Measurements from ENCODE around the gene IGF1R. TPM values are rescaled to one million over a fixed set of nuclear protein-coding genes. Genes with fewer than 3 reads are reported as not detected.

The IGF1R gene
- total RNA-seq, 1 experiment from 2014 or later, result 0.56 TPM

DNA sequence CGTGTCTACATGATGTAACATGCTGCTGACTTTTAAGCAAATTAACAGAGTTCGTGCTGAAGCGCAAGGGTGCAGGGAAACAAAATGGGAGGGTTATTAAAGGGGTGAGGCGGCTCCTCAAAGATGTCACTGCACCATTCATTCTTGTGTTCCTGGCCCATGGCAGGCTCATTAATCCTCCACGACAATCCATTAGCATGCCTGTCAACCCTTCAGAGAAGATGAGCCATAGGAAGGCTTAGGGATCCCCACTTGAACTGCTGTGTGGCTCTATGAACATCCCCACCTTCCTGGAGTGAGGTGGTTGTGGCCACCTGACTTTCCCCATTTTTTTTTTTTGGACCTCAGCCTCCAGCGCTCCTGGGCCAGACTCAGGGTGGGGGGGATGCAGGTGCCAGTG, 45.8 kb downstream of the IGF1R start:
- no peak overlapping the region for H3K9ac ChIP-seq (ENCODE audit: low read length)
- H3K4me3 ChIP-seq (ENCODE audit: low read length), result no peak overlapping the region
- no peak overlapping the region for H2AFZ ChIP-seq (ENCODE audit: low read length)
- H3K79me2 ChIP-seq (ENCODE audit: low read length), result no peaks in the 10 kb centered on the region
- H4K20me1 ChIP-seq (ENCODE audit: insufficient read depth, low read depth, low read length), result no peaks in the 10 kb centered on the region
- no peaks in the 10 kb centered on the region for H3K27me3 ChIP-seq (ENCODE audit: low read length)
- no peak overlapping the region for H3K4me2 ChIP-seq (ENCODE audit: low read depth, low read length, poor library complexity, severe bottlenecking)
- no peaks in the 10 kb centered on the region for H3K36me3 ChIP-seq (ENCODE audit: insufficient read depth, low read length)
- no peak for DNase-seq
- no peak overlapping the region for H3K27ac ChIP-seq (ENCODE audit: low read length)
- H3K4me1 ChIP-seq (ENCODE audit: low read length), result no peaks in the 10 kb centered on the region
- no peaks in the 10 kb centered on the region for H3K9me3 ChIP-seq (ENCODE audit: low read length)
- H3K9me2 ChIP-seq (replicated peaks; ENCODE audit: insufficient read depth, low read length), result no peaks in the 10 kb centered on the region

GRCh38 chr15:98698792-98699191, 50.5 kb downstream of the IGF1R start:
- Histone ChIP-seq H3K4me1 (ENCODE audit: low read length) (no peaks in the 10 kb centered on the region), H3K79me2 (ENCODE audit: low read length) (no peaks in the 10 kb centered on the region), H3K4me3 (ENCODE audit: low read length) (no peak overlapping the region), H3K9ac (ENCODE audit: low read length) (no peak overlapping the region), H3K9me3 (ENCODE audit: low read length) (no peaks in the 10 kb centered on the region), H3K36me3 (ENCODE audit: insufficient read depth, low read length) (no peaks in the 10 kb centered on the region), H3K4me2 (ENCODE audit: low read depth, low read length, poor library complexity, severe bottlenecking) (no peak overlapping the region), H4K20me1 (ENCODE audit: insufficient read depth, low read depth, low read length) (no peaks in the 10 kb centered on the region), H3K9me2 (replicated peaks; ENCODE audit: insufficient read depth, low read length) (no peaks in the 10 kb centered on the region), H2AFZ (ENCODE audit: low read length) (no peak overlapping the region), H3K27me3 (ENCODE audit: low read length) (no peaks in the 10 kb centered on the region), H3K27ac (ENCODE audit: low read length) (no peak overlapping the region)
- DNase-seq, result no peak

GRCh38 chr15:98699591-98700424, 51.5 kb downstream of the IGF1R start:
- no peaks in the 10 kb centered on the region for H3K27me3 ChIP-seq (ENCODE audit: low read length)
- no peaks in the 10 kb centered on the region for H3K9me3 ChIP-seq (ENCODE audit: low read length)
- no peaks in the 10 kb centered on the region for H3K79me2 ChIP-seq (ENCODE audit: low read length)
- H3K4me2 ChIP-seq (ENCODE audit: low read depth, low read length, poor library complexity, severe bottlenecking), result no peak overlapping the region
- no peak for DNase-seq
- H3K9me2 ChIP-seq (replicated peaks; ENCODE audit: insufficient read depth, low read length), result no peaks in the 10 kb centered on the region
- no peaks in the 10 kb centered on the region for H3K4me1 ChIP-seq (ENCODE audit: low read length)
- no peaks in the 10 kb centered on the region for H4K20me1 ChIP-seq (ENCODE audit: insufficient read depth, low read depth, low read length)
- H3K27ac ChIP-seq (ENCODE audit: low read length), result no peak overlapping the region
- no peak overlapping the region for H3K4me3 ChIP-seq (ENCODE audit: low read length)
- no peak overlapping the region for H3K9ac ChIP-seq (ENCODE audit: low read length)
- no peaks in the 10 kb centered on the region for H3K36me3 ChIP-seq (ENCODE audit: insufficient read depth, low read length)
- no peak overlapping the region for H2AFZ ChIP-seq (ENCODE audit: low read length)

DNA sequence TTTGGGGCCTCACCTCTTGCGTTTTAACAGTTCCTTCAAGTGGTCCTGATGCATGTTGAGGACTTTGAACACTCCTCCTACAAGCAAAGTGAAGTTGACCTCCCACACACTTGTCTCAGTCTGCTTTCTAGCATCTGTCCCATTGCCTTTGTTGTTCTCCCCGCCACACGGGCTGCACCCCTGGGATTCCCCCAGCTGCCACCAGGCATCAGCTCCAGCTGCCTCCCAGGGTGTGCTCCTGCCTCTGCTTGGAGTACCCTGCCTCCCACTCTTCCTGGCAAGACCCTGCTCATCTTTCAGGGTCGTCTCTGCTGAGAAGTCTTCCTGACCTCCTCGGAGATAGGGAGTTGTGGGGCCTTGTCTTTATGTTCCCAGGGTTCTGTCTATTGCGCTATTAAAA, 52.2 kb downstream of the IGF1R start:
- Histone ChIP-seq H3K36me3 (ENCODE audit: insufficient read depth, low read length) (no peaks in the 10 kb centered on the region), H3K79me2 (ENCODE audit: low read length) (no peaks in the 10 kb centered on the region), H3K27ac (ENCODE audit: low read length) (no peak overlapping the region), H3K9me2 (replicated peaks; ENCODE audit: insufficient read depth, low read length) (no peaks in the 10 kb centered on the region), H3K4me1 (ENCODE audit: low read length) (no peaks in the 10 kb centered on the region), H3K9ac (ENCODE audit: low read length) (no peak overlapping the region), H3K9me3 (ENCODE audit: low read length) (no peaks in the 10 kb centered on the region), H4K20me1 (ENCODE audit: insufficient read depth, low read depth, low read length) (no peaks in the 10 kb centered on the region), H3K27me3 (ENCODE audit: low read length) (no peaks in the 10 kb centered on the region), H3K4me2 (ENCODE audit: low read depth, low read length, poor library complexity, severe bottlenecking) (no peak overlapping the region), H2AFZ (ENCODE audit: low read length) (no peak overlapping the region), H3K4me3 (ENCODE audit: low read length) (no peak overlapping the region)
- DNase-seq, result no peak

DNA sequence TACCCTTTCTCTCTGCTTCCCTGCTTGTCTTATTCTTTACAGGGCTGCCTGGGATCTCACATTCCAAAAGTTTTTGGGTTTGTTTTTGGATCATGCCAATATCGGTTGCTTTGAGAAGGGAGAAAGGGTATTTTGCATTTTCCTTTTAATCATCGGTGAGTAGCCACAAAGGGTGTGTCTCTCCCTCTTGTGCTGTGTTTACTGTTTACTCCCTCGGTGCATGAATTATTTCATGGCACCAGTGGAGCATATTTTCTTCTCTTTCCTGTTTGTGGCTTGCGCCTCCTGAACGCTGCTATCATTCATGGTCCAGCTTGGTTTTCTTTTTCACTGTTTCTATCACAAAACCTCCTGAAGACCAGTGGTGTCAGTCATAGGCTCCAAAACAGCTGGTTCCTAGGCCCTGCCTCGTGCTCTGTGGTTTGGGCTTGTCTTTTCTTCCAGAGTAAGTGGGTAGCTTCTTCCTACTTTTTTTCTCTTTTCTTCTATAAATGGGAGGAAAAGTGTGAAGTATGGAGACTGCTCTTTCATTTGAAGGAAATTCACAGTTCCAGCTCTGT, 54.9 kb downstream of the IGF1R start:
- H3K4me1 ChIP-seq (ENCODE audit: low read length), result no peaks in the 10 kb centered on the region
- no peaks in the 10 kb centered on the region for H3K9me3 ChIP-seq (ENCODE audit: low read length)
- no peak overlapping the region for H2AFZ ChIP-seq (ENCODE audit: low read length)
- H3K27ac ChIP-seq (ENCODE audit: low read length), result no peak overlapping the region
- no peaks in the 10 kb centered on the region for H3K9me2 ChIP-seq (replicated peaks; ENCODE audit: insufficient read depth, low read length)
- no peak overlapping the region for H3K4me3 ChIP-seq (ENCODE audit: low read length)
- DNase-seq, result no peak
- no peaks in the 10 kb centered on the region for H3K79me2 ChIP-seq (ENCODE audit: low read length)
- no peaks in the 10 kb centered on the region for H4K20me1 ChIP-seq (ENCODE audit: insufficient read depth, low read depth, low read length)
- H3K9ac ChIP-seq (ENCODE audit: low read length), result no peak overlapping the region
- H3K36me3 ChIP-seq (ENCODE audit: insufficient read depth, low read length), result no peaks in the 10 kb centered on the region
- no peaks in the 10 kb centered on the region for H3K27me3 ChIP-seq (ENCODE audit: low read length)
- no peak overlapping the region for H3K4me2 ChIP-seq (ENCODE audit: low read depth, low read length, poor library complexity, severe bottlenecking)

GRCh38 chr15:98705070-98705469, 56.7 kb downstream of the IGF1R start:
- no peak overlapping the region for H3K27ac ChIP-seq (ENCODE audit: low read length)
- H3K9me2 ChIP-seq (replicated peaks; ENCODE audit: insufficient read depth, low read length), result no peaks in the 10 kb centered on the region
- no peak overlapping the region for H3K4me3 ChIP-seq (ENCODE audit: low read length)
- no peaks in the 10 kb centered on the region for H3K36me3 ChIP-seq (ENCODE audit: insufficient read depth, low read length)
- H3K27me3 ChIP-seq (ENCODE audit: low read length), result no peaks in the 10 kb centered on the region
- no peak for DNase-seq
- H2AFZ ChIP-seq (ENCODE audit: low read length), result no peak overlapping the region
- no peaks in the 10 kb centered on the region for H3K9me3 ChIP-seq (ENCODE audit: low read length)
- no peak overlapping the region for H3K4me2 ChIP-seq (ENCODE audit: low read depth, low read length, poor library complexity, severe bottlenecking)
- H3K4me1 ChIP-seq (ENCODE audit: low read length), result no peaks in the 10 kb centered on the region
- no peaks in the 10 kb centered on the region for H3K79me2 ChIP-seq (ENCODE audit: low read length)
- no peak overlapping the region for H3K9ac ChIP-seq (ENCODE audit: low read length)
- no peaks in the 10 kb centered on the region for H4K20me1 ChIP-seq (ENCODE audit: insufficient read depth, low read depth, low read length)

GRCh38 chr15:98706387-98706786, 58.0 kb downstream of the IGF1R start:
- Histone ChIP-seq H2AFZ (ENCODE audit: low read length) (no peak overlapping the region), H3K36me3 (ENCODE audit: insufficient read depth, low read length) (no peaks in the 10 kb centered on the region), H3K9me3 (ENCODE audit: low read length) (no peaks in the 10 kb centered on the region), H3K9me2 (replicated peaks; ENCODE audit: insufficient read depth, low read length) (no peaks in the 10 kb centered on the region), H3K79me2 (ENCODE audit: low read length) (no peaks in the 10 kb centered on the region), H3K4me1 (ENCODE audit: low read length) (no peaks in the 10 kb centered on the region), H3K27me3 (ENCODE audit: low read length) (no peaks in the 10 kb centered on the region), H3K9ac (ENCODE audit: low read length) (no peak overlapping the region), H3K4me3 (ENCODE audit: low read length) (no peak overlapping the region), H4K20me1 (ENCODE audit: insufficient read depth, low read depth, low read length) (no peaks in the 10 kb centered on the region), H3K4me2 (ENCODE audit: low read depth, low read length, poor library complexity, severe bottlenecking) (no peak overlapping the region), H3K27ac (ENCODE audit: low read length) (no peak overlapping the region)
- no peak for DNase-seq

- Histone ChIP-seq H4K20me1 (ENCODE audit: insufficient read depth, low read depth, low read length) (no peaks in the 10 kb centered on the region), H3K4me1 (ENCODE audit: low read length) (no peaks in the 10 kb centered on the region), H3K79me2 (ENCODE audit: low read length) (no peaks in the 10 kb centered on the region), H3K27me3 (ENCODE audit: low read length) (no peaks in the 10 kb centered on the region), H3K9me2 (replicated peaks; ENCODE audit: insufficient read depth, low read length) (no peaks in the 10 kb centered on the region), H2AFZ (ENCODE audit: low read length) (no peak overlapping the region), H3K36me3 (ENCODE audit: insufficient read depth, low read length) (no peaks in the 10 kb centered on the region), H3K27ac (ENCODE audit: low read length) (no peak overlapping the region), H3K9me3 (ENCODE audit: low read length) (no peaks in the 10 kb centered on the region), H3K4me2 (ENCODE audit: low read depth, low read length, poor library complexity, severe bottlenecking) (no peak overlapping the region), H3K4me3 (ENCODE audit: low read length) (no peak overlapping the region), H3K9ac (ENCODE audit: low read length) (no peak overlapping the region)
- no peak for DNase-seq
These were observed 58.6 kb downstream of the IGF1R start for GRCh38 chr15:98706986-98707385.

Data from Karpas-422 (cell line).